Urothelium cell line (cell line): Measurements from ENCODE around the gene MAN2A2.

Experiments used
- DNase-seq: peaks from one replicate; pipeline ENCODE4 v3.0.0; 2011; ENCODE audit warnings: low spot score, mixed read lengths
- FAIRE-seq: peaks from 2 replicates; lab custom pipeline; 2011; peaks lifted over from hg19 to GRCh38; lab: Jason Lieb, UNC

MAN2A2 gene

DNA sequence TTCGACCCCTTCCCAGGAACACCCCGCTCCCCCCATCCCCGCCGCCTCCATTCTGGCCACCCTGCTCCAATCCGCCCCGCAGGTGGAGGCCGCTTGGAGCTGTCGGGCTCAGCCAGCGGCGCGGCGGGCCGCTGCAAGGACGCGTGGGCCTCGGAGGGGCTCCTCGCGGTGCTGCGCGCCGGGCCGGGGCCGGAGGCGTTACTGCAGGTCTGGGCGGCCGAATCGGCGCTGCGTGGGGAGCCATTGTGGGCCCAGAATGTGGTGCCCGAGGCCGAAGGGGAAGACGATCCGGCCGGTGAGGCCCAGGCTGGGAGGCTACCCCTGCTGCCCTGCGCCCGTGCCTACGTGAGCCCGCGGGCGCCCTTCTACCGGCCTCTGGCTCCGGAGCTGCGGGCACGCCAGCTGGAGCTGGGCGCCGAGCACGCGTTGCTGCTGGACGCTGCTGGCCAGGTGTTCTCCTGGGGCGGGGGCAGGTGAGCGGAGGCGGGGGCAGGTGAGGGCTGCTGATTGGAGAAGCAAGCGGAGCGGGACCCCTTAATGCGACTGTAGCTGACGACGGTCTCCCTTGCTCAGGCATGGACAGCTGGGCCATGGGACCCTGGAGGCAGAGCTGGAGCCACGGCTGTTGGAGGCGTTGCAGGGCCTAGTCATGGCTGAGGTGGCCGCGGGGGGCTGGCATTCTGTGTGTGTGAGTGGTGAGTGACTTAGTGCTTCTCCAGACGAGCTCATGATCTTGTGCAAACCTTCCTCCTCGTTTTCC lies 54.1 kb downstream of the MAN2A2 start:
- no peak for DNase-seq
- no peak for FAIRE-seq

DNA sequence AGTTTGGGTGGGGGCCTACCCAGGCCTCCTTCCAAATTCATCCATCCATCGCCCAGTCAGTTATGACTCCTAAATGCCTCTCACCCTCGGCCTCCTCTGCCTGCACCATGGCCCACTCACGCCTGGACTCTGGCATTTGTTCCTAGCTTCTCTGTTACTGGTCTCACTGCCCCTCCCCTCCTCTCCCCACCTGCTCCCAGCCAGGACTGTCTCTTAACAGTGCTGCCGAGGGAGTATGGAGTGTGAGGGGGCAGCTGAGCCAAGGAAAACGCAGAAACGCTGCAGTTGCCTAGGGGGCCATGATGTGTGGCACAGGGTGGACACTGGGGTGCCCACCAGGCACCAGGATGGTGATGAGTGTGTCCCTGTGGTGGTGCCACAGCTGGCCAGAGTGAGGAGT lies 54.7 kb downstream of the MAN2A2 start:
- DNase-seq (no peak), FAIRE-seq (peak; percentile 72)

DNA sequence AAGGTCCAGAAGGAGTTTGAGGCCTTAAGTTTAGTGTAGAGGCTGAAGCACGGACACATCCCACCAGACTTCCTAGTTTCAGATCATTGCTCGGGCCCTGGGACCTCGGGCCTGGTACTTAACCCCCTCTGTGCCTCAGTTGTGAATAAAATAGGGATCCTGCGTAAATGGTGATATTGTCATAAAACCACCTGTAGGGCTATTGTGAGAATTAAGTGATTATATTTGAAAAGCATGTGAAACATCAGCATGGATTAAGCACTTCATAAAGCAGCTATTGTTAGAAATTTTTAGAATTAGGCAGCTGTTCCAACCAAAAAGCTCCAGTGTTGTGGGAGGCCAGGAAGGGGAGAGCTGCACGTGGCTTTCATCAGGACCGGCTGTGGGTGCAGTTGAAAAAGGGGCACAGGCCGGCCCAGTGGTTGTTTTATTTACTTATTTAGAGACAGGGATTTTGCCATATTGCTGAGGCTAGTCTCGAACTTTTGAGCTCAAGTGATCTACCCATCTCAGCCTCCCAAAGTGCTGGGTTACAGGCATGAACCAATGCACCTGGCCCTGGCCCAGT lies 56.0 kb downstream of the MAN2A2 start:
- no peak for DNase-seq
- FAIRE-seq, result no peak

DNA sequence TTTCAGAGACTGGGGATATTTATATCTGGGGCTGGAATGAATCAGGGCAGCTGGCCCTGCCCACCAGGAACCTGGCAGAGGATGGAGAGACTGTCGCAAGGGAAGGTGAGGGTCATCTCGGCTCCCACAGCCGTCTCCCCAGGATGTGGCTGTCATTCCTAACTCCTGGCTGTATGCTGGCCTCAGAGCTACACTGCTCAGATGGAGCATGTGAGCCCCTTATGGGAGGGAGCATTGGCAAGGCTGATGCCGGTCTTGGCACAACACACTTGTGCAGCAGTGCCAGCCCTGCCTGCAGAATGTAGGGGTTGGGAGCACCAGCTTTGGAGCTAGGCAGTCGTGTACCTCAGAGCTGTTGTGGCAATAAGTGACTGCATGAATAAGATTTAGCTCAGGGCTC lies 56.8 kb downstream of the MAN2A2 start:
- no peak for DNase-seq
- no peak for FAIRE-seq

DNA sequence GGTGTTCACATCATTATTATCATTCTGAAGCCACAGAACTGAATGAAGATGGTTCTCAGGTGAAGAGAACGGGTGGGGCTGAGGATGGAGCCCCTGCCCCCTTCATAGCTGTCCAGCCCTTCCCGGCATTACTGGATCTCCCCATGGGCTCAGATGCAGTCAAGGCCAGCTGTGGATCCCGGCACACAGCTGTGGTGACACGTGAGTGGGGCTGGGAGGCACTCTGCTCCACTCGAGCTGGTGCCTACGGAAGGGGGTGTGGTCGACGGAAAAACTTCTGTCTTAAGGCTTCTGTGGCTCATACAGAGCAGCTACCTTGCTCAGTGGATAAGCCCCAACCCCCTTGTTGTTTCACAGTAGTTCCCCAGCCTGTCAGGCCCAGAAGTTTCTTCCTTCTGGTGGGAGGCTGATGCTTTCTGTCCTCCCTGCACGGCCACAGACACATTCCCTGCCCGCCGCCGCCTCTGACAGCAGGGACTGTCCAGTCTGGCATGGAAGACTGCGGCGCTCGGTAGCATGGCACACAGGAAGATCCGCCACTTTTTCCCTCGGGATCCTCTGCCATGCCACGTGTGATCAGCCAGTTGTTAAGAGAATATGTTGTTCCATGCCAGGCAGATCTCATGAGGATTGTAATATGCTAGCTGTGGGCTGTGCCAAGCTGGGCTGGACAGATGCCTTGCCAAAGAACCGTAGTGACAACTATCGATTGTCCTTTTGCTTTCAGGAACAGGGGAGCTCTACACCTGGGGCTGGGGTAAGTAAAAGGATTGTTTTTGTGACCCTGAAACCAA lies 57.4 kb downstream of the MAN2A2 start:
- peak; percentile 66 for FAIRE-seq

DNA sequence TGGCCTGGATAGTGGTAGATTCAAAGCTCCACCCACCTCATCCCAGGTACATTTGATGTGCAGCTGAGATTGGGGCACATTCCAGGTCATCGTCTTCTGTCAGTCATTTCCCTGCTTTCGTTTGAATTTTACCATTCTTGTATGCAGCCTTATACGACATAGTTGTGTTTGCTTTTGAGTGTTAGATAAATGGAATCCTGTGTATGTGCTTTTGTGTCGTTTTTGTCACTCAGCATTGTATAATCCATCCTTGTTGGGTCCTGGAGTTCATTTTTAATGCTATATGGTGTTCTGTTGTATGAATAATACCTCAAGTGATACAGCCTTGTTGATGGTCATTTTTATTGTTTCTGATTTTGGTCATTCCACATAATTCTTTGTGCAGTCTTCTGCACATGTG lies 58.9 kb downstream of the MAN2A2 start:
- FAIRE-seq (no peak), DNase-seq (no peak)

More for the DNA sequence above, 57.4 kb downstream of the MAN2A2 start:
- DNase-seq, result no peak

DNA sequence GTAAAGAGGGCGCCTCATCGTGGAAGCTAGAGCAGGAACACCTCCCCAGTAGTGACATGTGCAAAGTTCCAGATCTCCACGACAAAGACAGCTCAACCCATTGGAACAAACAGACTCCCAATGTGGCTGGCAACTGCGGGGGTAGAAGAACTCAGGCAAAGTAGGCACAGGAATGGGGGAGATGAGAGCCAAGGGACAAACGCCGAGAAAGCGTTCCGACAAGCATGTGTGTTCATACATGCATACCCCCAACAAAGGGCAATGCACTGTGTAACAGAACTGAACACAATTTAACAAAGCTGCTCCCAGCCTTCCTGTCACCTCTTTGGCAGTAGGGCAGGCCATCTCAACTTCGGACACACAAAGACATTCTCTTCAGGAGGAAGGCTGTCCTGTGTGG lies 63.2 kb downstream of the MAN2A2 start:
- no peak for FAIRE-seq

DNA sequence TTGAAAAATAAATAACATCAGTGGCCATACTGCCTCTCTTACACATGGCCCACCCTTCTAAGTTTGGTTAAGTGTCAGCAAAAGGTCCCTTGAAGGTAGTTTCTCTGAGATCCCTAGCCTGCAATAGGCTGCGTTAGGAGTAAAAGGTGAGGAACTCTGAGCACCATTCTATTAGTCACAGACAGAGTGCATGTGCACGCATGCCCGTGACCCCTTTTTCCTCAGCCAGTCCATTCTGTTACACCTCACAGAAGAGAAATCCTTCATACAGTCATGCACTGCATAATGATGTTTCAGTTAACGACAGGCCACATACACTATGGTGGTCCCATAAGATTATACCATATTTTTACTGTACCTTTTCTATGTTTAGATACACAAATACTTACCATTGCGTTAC lies 64.1 kb downstream of the MAN2A2 start:
- DNase-seq (no peak), FAIRE-seq (no peak)

More for the DNA sequence above, 63.2 kb downstream of the MAN2A2 start:
- no peak for DNase-seq

DNA sequence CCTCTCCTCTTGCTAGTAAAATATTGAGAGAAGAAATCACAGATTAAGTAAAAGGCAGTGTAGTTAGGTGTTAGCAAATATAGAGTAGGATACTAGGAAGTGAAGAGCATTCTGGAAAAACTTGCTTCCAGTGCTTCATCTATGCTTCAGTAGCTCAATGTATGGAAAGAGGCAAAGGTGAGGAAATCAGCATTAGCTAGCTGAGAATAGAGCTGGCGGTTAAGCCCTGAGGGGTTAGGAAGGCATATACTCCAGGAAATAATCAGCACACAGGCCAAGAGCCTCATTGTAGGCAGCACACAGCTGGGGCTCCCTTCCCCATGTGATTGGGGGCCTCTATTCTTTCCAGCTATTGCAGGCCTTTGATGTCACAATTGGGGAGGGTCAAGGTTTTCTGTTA lies 65.3 kb downstream of the MAN2A2 start:
- no peak for FAIRE-seq
- DNase-seq, result no peak

DNA sequence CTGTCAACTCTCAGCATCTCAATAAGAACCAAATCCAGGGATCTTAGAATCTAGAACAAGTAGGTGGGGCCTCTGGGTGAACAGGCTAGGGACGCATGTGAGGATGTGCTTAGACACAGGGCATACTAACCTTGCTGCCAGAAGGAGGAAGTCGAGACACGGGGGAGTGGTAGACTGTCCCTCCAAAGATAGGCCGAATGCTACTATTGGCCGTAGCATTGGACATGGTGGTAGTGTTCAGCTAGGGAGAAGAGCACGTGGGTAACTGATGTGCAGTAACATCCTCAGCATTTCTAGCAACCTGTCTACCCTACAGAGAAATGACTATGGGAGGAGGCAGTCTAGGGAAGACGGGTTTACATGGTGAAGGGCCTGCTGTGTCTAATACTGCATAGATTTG lies 67.2 kb downstream of the MAN2A2 start:
- FAIRE-seq, result no peak
- DNase-seq, result no peak

DNA sequence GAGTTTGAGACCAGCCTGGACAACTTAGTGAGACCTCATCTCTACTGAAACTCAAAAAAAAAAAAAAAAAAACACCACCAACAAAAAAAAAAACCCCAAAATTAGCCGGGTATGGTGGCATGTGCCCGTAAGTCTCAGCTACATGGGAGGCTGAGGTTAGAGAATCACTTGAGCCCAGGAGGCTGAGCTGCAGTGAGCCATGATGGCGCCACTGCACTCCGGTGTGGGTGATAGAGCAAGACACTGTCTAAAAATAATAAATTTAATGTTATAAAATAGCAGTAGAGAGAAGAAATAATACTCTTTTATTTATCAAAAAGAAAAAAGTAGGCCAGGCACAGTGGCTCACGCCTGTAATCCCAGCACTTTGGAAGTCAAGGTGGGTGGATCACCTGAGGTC lies 69.0 kb downstream of the MAN2A2 start:
- no peak for DNase-seq
- no peak for FAIRE-seq
